ENCODE measurements around the gene USP32.

DNA sequence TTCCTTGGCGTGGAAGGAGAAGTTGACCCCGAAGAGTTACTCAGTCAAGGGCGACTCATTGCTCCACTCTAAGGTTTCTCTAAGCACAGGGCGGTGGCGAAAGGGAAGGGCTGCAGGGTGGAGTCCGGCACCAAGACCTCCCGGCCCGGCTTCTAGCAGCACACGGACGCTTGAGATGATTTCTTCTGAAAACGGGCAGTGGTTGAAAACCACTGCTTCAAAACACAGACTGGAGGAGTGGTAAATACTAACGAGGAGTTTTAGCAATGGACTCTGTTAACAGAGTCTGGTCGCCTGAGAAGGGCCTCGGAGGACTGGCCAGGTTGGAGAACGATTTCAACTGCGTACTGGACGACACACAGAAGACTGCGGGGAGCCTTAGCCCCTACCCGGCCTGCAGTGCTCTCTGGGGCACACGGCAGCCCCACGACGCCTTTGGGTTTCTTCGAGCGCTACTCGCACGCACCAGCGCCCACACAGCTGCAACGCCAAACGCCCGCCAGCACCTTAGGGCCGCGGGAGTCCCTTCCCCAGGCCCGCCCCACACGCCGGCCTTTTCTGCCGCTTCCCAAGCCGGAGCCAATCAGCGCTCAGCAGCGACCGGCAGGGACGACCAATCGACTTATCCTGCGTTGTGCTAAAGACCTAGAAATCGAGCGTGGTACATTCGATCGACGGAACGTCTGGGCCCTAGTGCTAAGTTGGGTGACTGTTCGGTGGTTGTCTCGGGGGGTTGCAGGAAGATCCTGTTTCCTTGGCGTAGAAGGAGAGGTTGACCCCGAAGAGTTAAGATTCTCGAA lies 256.6 kb downstream of the USP32 start:
- TF ChIP-seq, protein P1, sequence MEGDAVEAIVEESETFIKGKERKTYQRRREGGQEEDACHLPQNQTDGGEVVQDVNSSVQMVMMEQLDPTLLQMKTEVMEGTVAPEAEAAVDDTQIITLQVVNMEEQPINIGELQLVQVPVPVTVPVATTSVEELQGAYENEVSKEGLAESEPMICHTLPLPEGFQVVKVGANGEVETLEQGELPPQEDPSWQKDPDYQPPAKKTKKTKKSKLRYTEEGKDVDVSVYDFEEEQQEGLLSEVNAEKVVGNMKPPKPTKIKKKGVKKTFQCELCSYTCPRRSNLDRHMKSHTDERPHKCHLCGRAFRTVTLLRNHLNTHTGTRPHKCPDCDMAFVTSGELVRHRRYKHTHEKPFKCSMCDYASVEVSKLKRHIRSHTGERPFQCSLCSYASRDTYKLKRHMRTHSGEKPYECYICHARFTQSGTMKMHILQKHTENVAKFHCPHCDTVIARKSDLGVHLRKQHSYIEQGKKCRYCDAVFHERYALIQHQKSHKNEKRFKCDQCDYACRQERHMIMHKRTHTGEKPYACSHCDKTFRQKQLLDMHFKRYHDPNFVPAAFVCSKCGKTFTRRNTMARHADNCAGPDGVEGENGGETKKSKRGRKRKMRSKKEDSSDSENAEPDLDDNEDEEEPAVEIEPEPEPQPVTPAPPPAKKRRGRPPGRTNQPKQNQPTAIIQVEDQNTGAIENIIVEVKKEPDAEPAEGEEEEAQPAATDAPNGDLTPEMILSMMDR (IDR thresholded peaks at IDR 0.05; ENCODE audit: insufficient read depth, low read length, poor library complexity, severe bottlenecking) = no peak
- no peak for TF ChIP-seq EZH2phosphoT487 (conservative IDR thresholded peaks at IDR 0.05; ENCODE audit: low read length)

All from SU-DHL-6 (cell line).